ENCODE data around the gene COL18A1. TPM values are rescaled to one million over a fixed set of nuclear protein-coding genes. Genes with fewer than 3 reads are reported as not detected.
A peak's percentile ranks its signal among the peaks of the same experiment; 100 is the strongest.

COL18A1 gene
- total RNA-seq, 1 experiment from 2014 or later, result 3.4 TPM

GRCh38 chr21:45517249-45518065 lies 112.5 kb downstream of the COL18A1 start:
- CTCF ChIA-PET, result interaction anchor here (0.6 to 1.2 kb wide), 2 partner anchors 15 to 44 kb away, joined by 3 read pairs; no protein-coding TSS in a partner anchor
- DNase-seq (ENCODE audit: unreplicated experiment), result peak; percentile 64
- H3K27ac Mint-ChIP-seq (ENCODE audit: low read depth, unreplicated experiment), result no peak overlapping the region
- no peaks in the 10 kb centered on the region for H3K27me3 Mint-ChIP-seq (ENCODE audit: insufficient read depth, unreplicated experiment)
- POLR2A ChIA-PET, result no interaction called here
- no peak overlapping the region for H3K4me3 Mint-ChIP-seq (ENCODE audit: unreplicated experiment)
- intact Hi-C loops (cut with micrococcal nuclease), result no loop called here
- peaks cover 21% of the 10 kb centered on the region for H3K36me3 Mint-ChIP-seq (ENCODE audit: insufficient read depth, unreplicated experiment)
- H3K9me3 Mint-ChIP-seq (ENCODE audit: unreplicated experiment), result peaks cover 28% of the 10 kb centered on the region
- no peaks in the 10 kb centered on the region for H3K4me1 Mint-ChIP-seq (ENCODE audit: insufficient read depth, unreplicated experiment)
- no peak for TF ChIP-seq CTCF (IDR thresholded peaks at IDR 0.05; ENCODE audit: unreplicated experiment)
- no TSS peak for BruUV-seq (replicated peaks)

- DNase-seq (ENCODE audit: unreplicated experiment), result no peak
- Mint-ChIP-seq H3K36me3 (ENCODE audit: insufficient read depth, unreplicated experiment) (peaks cover 28% of the 10 kb centered on the region), H3K27me3 (ENCODE audit: insufficient read depth, unreplicated experiment) (no peaks in the 10 kb centered on the region), H3K4me1 (ENCODE audit: insufficient read depth, unreplicated experiment) (no peaks in the 10 kb centered on the region), H3K4me3 (ENCODE audit: unreplicated experiment) (no peak overlapping the region), H3K27ac (ENCODE audit: low read depth, unreplicated experiment) (no peak overlapping the region), H3K9me3 (ENCODE audit: unreplicated experiment) (peaks cover 28% of the 10 kb centered on the region)
- no peak for TF ChIP-seq CTCF (IDR thresholded peaks at IDR 0.05; ENCODE audit: unreplicated experiment)
- BruUV-seq (replicated peaks), result no TSS peak
- POLR2A ChIA-PET, result no interaction called here
- CTCF ChIA-PET, result no interaction called here
- intact Hi-C loops (cut with micrococcal nuclease), result no loop called here
Observed at GRCh38 chr21:45518742-45519141, 113.8 kb downstream of the COL18A1 start.

GRCh38 chr21:45519182-45519581 lies 114.2 kb downstream of the COL18A1 start:
- TF ChIP-seq CTCF (IDR thresholded peaks at IDR 0.05; ENCODE audit: unreplicated experiment), result no peak
- BruUV-seq (replicated peaks), result no TSS peak
- ChIA-PET CTCF (no interaction called here), POLR2A (no interaction called here)
- H3K4me1 Mint-ChIP-seq (ENCODE audit: insufficient read depth, unreplicated experiment), result no peaks in the 10 kb centered on the region
- intact Hi-C loops (cut with micrococcal nuclease), result no loop called here
- H3K36me3 Mint-ChIP-seq (ENCODE audit: insufficient read depth, unreplicated experiment), result peaks cover 28% of the 10 kb centered on the region
- H3K27me3 Mint-ChIP-seq (ENCODE audit: insufficient read depth, unreplicated experiment), result no peaks in the 10 kb centered on the region
- no peak for DNase-seq (ENCODE audit: unreplicated experiment)
- no peak overlapping the region for H3K27ac Mint-ChIP-seq (ENCODE audit: low read depth, unreplicated experiment)
- peaks cover 28% of the 10 kb centered on the region for H3K9me3 Mint-ChIP-seq (ENCODE audit: unreplicated experiment)
- H3K4me3 Mint-ChIP-seq (ENCODE audit: unreplicated experiment), result no peak overlapping the region

- no peak for DNase-seq (ENCODE audit: unreplicated experiment)
- Mint-ChIP-seq H3K4me3 (ENCODE audit: unreplicated experiment) (no peak overlapping the region), H3K27me3 (ENCODE audit: insufficient read depth, unreplicated experiment) (no peaks in the 10 kb centered on the region), H3K27ac (ENCODE audit: low read depth, unreplicated experiment) (no peak overlapping the region), H3K36me3 (ENCODE audit: insufficient read depth, unreplicated experiment) (peaks cover 34% of the 10 kb centered on the region), H3K9me3 (ENCODE audit: unreplicated experiment) (peaks cover 28% of the 10 kb centered on the region), H3K4me1 (ENCODE audit: insufficient read depth, unreplicated experiment) (no peaks in the 10 kb centered on the region)
- intact Hi-C loops (cut with micrococcal nuclease), result no loop called here
- no peak for TF ChIP-seq CTCF (IDR thresholded peaks at IDR 0.05; ENCODE audit: unreplicated experiment)
- CTCF ChIA-PET, result no interaction called here
- no TSS peak for BruUV-seq (replicated peaks)
- POLR2A ChIA-PET, result no interaction called here
Observed at GRCh38 chr21:45521241-45521640, 116.3 kb downstream of the COL18A1 start.

Measured in MCF 10A (cell line).